DND-41 (cell line): Measurements from ENCODE around the gene VPS37B.
A peak's percentile ranks its signal among the peaks of the same experiment; 100 is the strongest.

Experiments used
- ATAC-seq: fragments of 200-7000 bp; cut with Tn5 transposase; 3 replicates; pipeline ENCODE4 v1.9.1; 2021; ENCODE audit warnings: low read depth; ENCODE audit not compliant: insufficient read depth
- DNase-seq: peaks from one replicate; pipeline ENCODE4 v3.0.0-alpha.2; 2020
- H2AFZ ChIP-seq: 2 replicates; pipeline ENCODE4 v1.6.0; 2012; ENCODE audit warnings: low read depth, low read length
- H3K27ac ChIP-seq: 2 replicates; pipeline ENCODE4 v1.5.1; 2012; ENCODE audit warnings: low read length, inconsistent platforms
- H3K27me3 ChIP-seq: fragments of 200-600 bp; sonication (generic); 2 replicates; pipeline ENCODE4 v1.6.0; 2012; ENCODE audit warnings: low read length, mild to moderate bottlenecking, inconsistent platforms; ENCODE audit not compliant: insufficient read depth, poor library complexity
- H3K36me3 ChIP-seq: 2 replicates; pipeline ENCODE4 v1.5.1; 2012; ENCODE audit warnings: low read length, inconsistent platforms; ENCODE audit not compliant: insufficient read depth
- H3K4me1 ChIP-seq: 2 replicates; pipeline ENCODE4 v1.5.1; 2012; ENCODE audit warnings: mild to moderate bottlenecking, low read length; ENCODE audit not compliant: insufficient read depth
- H3K4me2 ChIP-seq: 2 replicates; pipeline ENCODE4 v1.6.0; 2012; ENCODE audit warnings: mild to moderate bottlenecking, moderate library complexity, low read length, inconsistent platforms; ENCODE audit not compliant: insufficient read depth
- H3K4me3 ChIP-seq, 2 experiments: fragments of 200-600 bp in 1 of 2; shearing (Covaris generic) in 1 of 2; 2 replicates each; pipeline ENCODE4 v1.5.1; 2012 to 2016; ENCODE audit warnings: inconsistent platforms in 2 of 2, low read length in 2 of 2, mild to moderate bottlenecking in 2 of 2, low read depth in 1 of 2, moderate library complexity in 1 of 2
- H3K79me2 ChIP-seq: 2 replicates; pipeline ENCODE4 v1.6.0; 2012; ENCODE audit warnings: low read length, inconsistent platforms; ENCODE audit not compliant: insufficient read depth
- H3K9ac ChIP-seq: 2 replicates; pipeline ENCODE4 v1.6.0; 2012; ENCODE audit warnings: low read depth, mild to moderate bottlenecking, inconsistent platforms, low read length, moderate library complexity
- H3K9me3 ChIP-seq: 2 replicates; pipeline ENCODE4 v1.5.1; 2012; ENCODE audit warnings: low read length, moderate library complexity, mild to moderate bottlenecking, inconsistent platforms; ENCODE audit not compliant: insufficient read depth, severe bottlenecking
- H4K20me1 ChIP-seq: 2 replicates; pipeline ENCODE4 v1.6.0; 2012; ENCODE audit warnings: low read length; ENCODE audit not compliant: insufficient read depth
- EZH2 ChIP-seq: IDR thresholded peaks from 3 replicates; pipeline ENCODE4 v1.6.1; 2012; ENCODE audit warnings: borderline replicate concordance, low read depth, mild to moderate bottlenecking, moderate library complexity, low read length, inconsistent platforms; ENCODE audit not compliant: severe bottlenecking
- TF ChIP-seq, protein P1 (sequence below): IDR thresholded peaks from 2 replicates; pipeline ENCODE4 v1.5.1; 2012; ENCODE audit warnings: borderline replicate concordance, low read length, moderate library complexity, mild to moderate bottlenecking; ENCODE audit not compliant: poor library complexity, severe bottlenecking; ENCODE audit errors: extremely low read depth

The VPS37B gene

DNA sequence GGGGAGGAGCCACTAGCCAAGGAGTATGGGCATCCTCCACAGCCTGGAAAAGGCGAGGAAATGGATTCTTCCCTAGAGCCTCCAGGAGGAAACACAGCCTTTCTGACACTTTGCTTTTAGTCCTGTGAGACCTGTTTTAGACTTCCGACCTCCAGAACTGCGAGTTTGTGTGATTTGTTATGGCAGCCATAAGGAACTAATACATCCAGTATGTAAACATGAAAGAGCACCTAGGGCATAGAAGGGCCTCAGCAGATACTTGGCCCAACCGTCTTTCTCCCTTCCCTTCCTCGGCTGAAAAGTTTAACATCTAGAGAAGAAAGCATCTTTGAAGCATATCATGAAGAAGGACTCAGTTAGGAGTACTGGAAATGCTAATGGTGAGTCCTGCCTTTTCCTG, 57.1 kb downstream of the VPS37B start:
- Histone ChIP-seq H3K4me1 (peaks cover 23% of the 10 kb centered on the region), H2AFZ (no peak overlapping the region), H3K27me3 (no peaks in the 10 kb centered on the region), H4K20me1 (peaks cover 26% of the 10 kb centered on the region), H3K4me3 (no peak overlapping the region), H3K9me3 (no peaks in the 10 kb centered on the region), H3K79me2 (peaks cover 6% of the 10 kb centered on the region; the same call in 1 of the 2 replicates), H3K27ac (no peak overlapping the region), H3K9ac (no peak overlapping the region), H3K36me3 (no peaks in the 10 kb centered on the region), H3K4me2 (no peak overlapping the region)
- DNase-seq (no peak), ATAC-seq (no peak)
- TF ChIP-seq, protein P1, sequence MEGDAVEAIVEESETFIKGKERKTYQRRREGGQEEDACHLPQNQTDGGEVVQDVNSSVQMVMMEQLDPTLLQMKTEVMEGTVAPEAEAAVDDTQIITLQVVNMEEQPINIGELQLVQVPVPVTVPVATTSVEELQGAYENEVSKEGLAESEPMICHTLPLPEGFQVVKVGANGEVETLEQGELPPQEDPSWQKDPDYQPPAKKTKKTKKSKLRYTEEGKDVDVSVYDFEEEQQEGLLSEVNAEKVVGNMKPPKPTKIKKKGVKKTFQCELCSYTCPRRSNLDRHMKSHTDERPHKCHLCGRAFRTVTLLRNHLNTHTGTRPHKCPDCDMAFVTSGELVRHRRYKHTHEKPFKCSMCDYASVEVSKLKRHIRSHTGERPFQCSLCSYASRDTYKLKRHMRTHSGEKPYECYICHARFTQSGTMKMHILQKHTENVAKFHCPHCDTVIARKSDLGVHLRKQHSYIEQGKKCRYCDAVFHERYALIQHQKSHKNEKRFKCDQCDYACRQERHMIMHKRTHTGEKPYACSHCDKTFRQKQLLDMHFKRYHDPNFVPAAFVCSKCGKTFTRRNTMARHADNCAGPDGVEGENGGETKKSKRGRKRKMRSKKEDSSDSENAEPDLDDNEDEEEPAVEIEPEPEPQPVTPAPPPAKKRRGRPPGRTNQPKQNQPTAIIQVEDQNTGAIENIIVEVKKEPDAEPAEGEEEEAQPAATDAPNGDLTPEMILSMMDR, result no peak
- no peak for TF ChIP-seq EZH2

DNA sequence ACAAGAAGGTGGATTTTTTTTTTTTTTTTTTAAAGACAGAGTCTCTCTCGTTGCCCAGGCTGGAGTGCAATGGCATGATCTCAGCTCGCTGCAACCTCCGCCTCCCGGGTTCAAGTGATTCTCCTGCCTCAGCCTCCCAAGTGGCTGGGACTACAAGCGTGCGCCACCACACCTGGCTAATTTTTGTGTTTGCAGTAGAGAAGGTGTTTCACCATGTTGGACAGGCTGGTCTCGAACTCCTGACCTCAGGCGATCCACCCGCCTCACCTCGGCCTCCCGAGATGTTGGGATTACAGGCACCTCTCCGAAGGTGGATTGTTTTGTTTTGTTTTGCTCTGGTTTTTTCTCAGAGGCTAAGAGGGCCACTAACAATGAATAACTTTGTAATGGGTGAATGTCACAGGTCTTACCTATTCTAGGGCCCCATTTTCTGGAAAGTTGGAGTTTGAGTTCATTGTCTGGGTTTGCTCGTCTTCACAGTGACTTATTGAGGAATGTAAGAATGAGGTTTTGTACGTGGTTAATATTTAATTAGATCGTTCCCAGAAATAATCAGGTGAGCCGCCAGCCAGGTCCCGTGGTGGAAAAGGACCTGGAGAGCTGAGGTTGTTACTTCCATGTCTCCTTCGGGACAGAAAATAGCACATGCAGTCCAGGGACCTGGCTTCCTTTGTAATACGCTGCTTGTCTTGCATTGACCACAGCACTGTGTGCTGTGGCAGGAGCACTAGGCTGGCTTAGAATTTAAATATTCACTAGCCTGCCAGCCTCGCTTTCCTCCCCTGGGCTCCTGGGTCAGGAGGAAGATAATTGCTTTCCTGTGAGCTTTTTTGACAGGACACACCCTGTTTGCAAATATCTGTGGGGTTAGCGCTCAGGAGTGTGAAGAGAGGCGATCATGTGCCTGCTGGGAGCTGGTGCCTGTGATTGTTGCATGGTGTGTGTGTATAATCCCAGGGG, 58.3 kb downstream of the VPS37B start:
- Histone ChIP-seq H3K27ac (no peak overlapping the region), H3K4me2 (peak overlapping the region; percentile 76; the same call in 1 of the 2 replicates), H3K27me3 (no peaks in the 10 kb centered on the region), H3K36me3 (no peaks in the 10 kb centered on the region), H3K9ac (no peak overlapping the region), H4K20me1 (peaks cover 19% of the 10 kb centered on the region), H3K9me3 (no peaks in the 10 kb centered on the region), H3K4me3 (no peak overlapping the region), H2AFZ (no peak overlapping the region), H3K79me2 (peaks cover 6% of the 10 kb centered on the region; the same call in 1 of the 2 replicates), H3K4me1 (peaks cover 23% of the 10 kb centered on the region)
- no peak for TF ChIP-seq EZH2
- TF ChIP-seq, protein P1, result no peak
- DNase-seq, result no peak
- no peak for ATAC-seq

DNA sequence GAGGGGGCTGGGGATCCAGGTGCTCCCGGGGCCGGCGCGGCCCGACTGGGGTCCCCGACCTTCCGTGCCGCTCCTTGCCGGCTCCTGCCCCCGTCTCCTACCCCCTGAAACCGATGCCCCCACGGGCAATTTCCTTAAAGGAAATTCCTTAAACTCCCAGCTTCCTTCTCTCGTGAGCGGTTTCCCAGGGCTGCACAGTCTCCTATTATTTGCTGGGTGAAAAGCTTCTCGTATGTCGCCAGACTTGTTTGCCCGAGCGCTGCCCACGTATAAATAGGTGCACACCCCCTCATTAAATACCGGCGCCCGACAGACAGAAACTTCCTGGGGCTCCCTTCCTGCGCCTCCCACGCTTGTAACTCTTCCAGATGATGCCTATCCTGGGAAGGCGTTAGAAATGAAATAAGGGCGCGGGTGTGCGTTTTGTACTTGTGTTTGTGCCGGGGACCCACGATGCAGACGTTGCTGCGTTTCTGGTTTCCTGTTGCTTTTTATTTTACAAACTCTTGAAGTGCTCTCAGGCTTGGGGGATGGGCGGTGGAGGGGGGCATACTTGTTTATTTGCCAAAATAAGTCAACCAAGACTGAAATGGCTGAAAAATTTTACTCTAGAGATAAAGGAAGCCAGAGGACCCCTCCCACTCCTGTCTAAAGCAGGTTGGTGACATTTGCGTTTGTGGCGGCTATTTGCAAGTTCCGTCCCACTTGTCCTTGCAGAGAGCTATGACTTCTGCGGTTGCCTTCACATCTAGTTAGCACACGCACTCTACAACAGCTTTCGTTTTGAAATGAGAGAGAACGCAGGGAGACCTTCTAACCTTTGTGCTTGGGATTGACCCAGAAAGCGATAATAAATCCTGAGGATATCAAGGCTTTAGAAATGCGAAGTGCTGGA, 59.6 kb downstream of the VPS37B start:
- TF ChIP-seq, protein P1, result no peak
- peak; percentile 76 for TF ChIP-seq EZH2
- H3K27me3 ChIP-seq, result no peaks in the 10 kb centered on the region
- H2AFZ ChIP-seq, result peak overlapping the region; percentile 74
- H3K9ac ChIP-seq, result peak overlapping the region; percentile 54
- ATAC-seq (peak; percentile 60), DNase-seq (peak; percentile 58)
- H3K4me2 ChIP-seq, result peak overlapping the region; percentile 76
- no peaks in the 10 kb centered on the region for H3K9me3 ChIP-seq
- H4K20me1 ChIP-seq, result peaks cover 10% of the 10 kb centered on the region
- peaks cover 23% of the 10 kb centered on the region for H3K4me1 ChIP-seq
- peaks cover 6% of the 10 kb centered on the region; the same call in 1 of the 2 replicates for H3K79me2 ChIP-seq
- no peaks in the 10 kb centered on the region for H3K36me3 ChIP-seq
- peak overlapping the region; percentile 22; the same call in 1 of the 2 replicates for H3K27ac ChIP-seq
- peak overlapping the region; percentile 28 to 61; a peak in 3 of 4 replicates for H3K4me3 ChIP-seq
